Stimulated activated memory B cell treated with anti-CD40 and anti-IgM and Interleukin-4, amounts not matched to agents 10 μg/mL and 1 μg/mL and 100 μg/mL, for 72 hours (primary cell): ENCODE data around the gene POFUT2.

Experiments used
- ATAC-seq: fragments of 150-1000 bp; cut with Tn5 transposase; 2 replicates; pipeline ENCODE4 v1.10.0; 2021
- H3K27ac Mint-ChIP-seq: one replicate; pipeline ENCODE4 v1.8.0; 2022; ENCODE audit warnings: mild to moderate bottlenecking, mixed read lengths
- H3K27me3 Mint-ChIP-seq: one replicate; pipeline ENCODE4 v1.8.0; 2022; ENCODE audit warnings: mixed read lengths
- H3K36me3 Mint-ChIP-seq: one replicate; pipeline ENCODE4 v1.8.0; 2022; ENCODE audit warnings: mixed read lengths
- H3K4me1 Mint-ChIP-seq: one replicate; pipeline ENCODE4 v1.8.0; 2022; ENCODE audit warnings: mixed read lengths
- H3K4me3 Mint-ChIP-seq: one replicate; pipeline ENCODE4 v1.8.0; 2022; ENCODE audit warnings: mild to moderate bottlenecking, moderate library complexity, mixed read lengths
- H3K9me3 Mint-ChIP-seq: one replicate; pipeline ENCODE4 v1.8.0; 2022; ENCODE audit warnings: mixed read lengths

Gene POFUT2

GRCh38 chr21:45286671-45287437 lies 841 bp downstream of the POFUT2 start:
- Mint-ChIP-seq H3K36me3 (peaks cover 22% of the 10 kb centered on the region), H3K9me3 (no peaks in the 10 kb centered on the region), H3K4me3 (peak overlapping the region; percentile 85), H3K4me1 (peaks cover 17% of the 10 kb centered on the region), H3K27me3 (no peaks in the 10 kb centered on the region), H3K27ac (no peak overlapping the region)
- no peak for ATAC-seq

GRCh38 chr21:45285266-45285931 lies 2.3 kb downstream of the POFUT2 start:
- Mint-ChIP-seq H3K4me1 (peaks cover 17% of the 10 kb centered on the region), H3K27ac (no peak overlapping the region), H3K36me3 (peaks cover 36% of the 10 kb centered on the region), H3K9me3 (no peaks in the 10 kb centered on the region), H3K27me3 (no peaks in the 10 kb centered on the region), H3K4me3 (peak overlapping the region; percentile 38)
- ATAC-seq: no peak

- ATAC-seq: no peak
- Mint-ChIP-seq H3K27ac (no peak overlapping the region), H3K4me3 (no peak overlapping the region), H3K9me3 (no peaks in the 10 kb centered on the region), H3K4me1 (peaks cover 17% of the 10 kb centered on the region), H3K36me3 (peaks cover 46% of the 10 kb centered on the region), H3K27me3 (no peaks in the 10 kb centered on the region)
Measured at GRCh38 chr21:45284456-45284741, 3.3 kb downstream of the POFUT2 start.

- peaks cover 47% of the 10 kb centered on the region for H3K36me3 Mint-ChIP-seq
Measured at GRCh38 chr21:45283611-45284455, 3.9 kb downstream of the POFUT2 start.

GRCh38 chr21:45283035-45283610 lies 4.6 kb downstream of the POFUT2 start:
- ATAC-seq: no peak
- no peak overlapping the region for H3K27ac Mint-ChIP-seq
- H3K9me3 Mint-ChIP-seq: no peaks in the 10 kb centered on the region
- H3K27me3 Mint-ChIP-seq: no peaks in the 10 kb centered on the region
- H3K36me3 Mint-ChIP-seq: peaks cover 51% of the 10 kb centered on the region
- H3K4me1 Mint-ChIP-seq: peaks cover 17% of the 10 kb centered on the region
- no peak overlapping the region for H3K4me3 Mint-ChIP-seq

More at GRCh38 chr21:45283611-45284455, 3.9 kb downstream of the POFUT2 start:
- no peaks in the 10 kb centered on the region for H3K9me3 Mint-ChIP-seq
- H3K4me3 Mint-ChIP-seq: no peak overlapping the region
- peaks cover 17% of the 10 kb centered on the region for H3K4me1 Mint-ChIP-seq
- H3K27me3 Mint-ChIP-seq: no peaks in the 10 kb centered on the region
- no peak for ATAC-seq
- no peak overlapping the region for H3K27ac Mint-ChIP-seq

- peaks cover 53% of the 10 kb centered on the region for H3K36me3 Mint-ChIP-seq
- ATAC-seq: no peak
- no peak overlapping the region for H3K4me3 Mint-ChIP-seq
- H3K4me1 Mint-ChIP-seq: peaks cover 11% of the 10 kb centered on the region
- H3K27ac Mint-ChIP-seq: no peak overlapping the region
- no peaks in the 10 kb centered on the region for H3K9me3 Mint-ChIP-seq
- no peaks in the 10 kb centered on the region for H3K27me3 Mint-ChIP-seq
Measured at GRCh38 chr21:45282283-45283034, 5.2 kb downstream of the POFUT2 start.

GRCh38 chr21:45281411-45282282 lies 6.0 kb downstream of the POFUT2 start:
- Mint-ChIP-seq H3K9me3 (no peaks in the 10 kb centered on the region), H3K27me3 (no peaks in the 10 kb centered on the region), H3K36me3 (peaks cover 61% of the 10 kb centered on the region), H3K27ac (no peak overlapping the region), H3K4me3 (no peak overlapping the region), H3K4me1 (peaks cover 11% of the 10 kb centered on the region)
- no peak for ATAC-seq

GRCh38 chr21:45280969-45281368 lies 6.7 kb downstream of the POFUT2 start:
- no peak overlapping the region for H3K27ac Mint-ChIP-seq
- H3K27me3 Mint-ChIP-seq: no peaks in the 10 kb centered on the region
- H3K4me3 Mint-ChIP-seq: no peak overlapping the region
- peaks cover 64% of the 10 kb centered on the region for H3K36me3 Mint-ChIP-seq
- H3K9me3 Mint-ChIP-seq: no peaks in the 10 kb centered on the region
- peaks cover 11% of the 10 kb centered on the region for H3K4me1 Mint-ChIP-seq
- ATAC-seq: no peak

GRCh38 chr21:45280178-45280821 lies 7.4 kb downstream of the POFUT2 start:
- Mint-ChIP-seq H3K9me3 (no peaks in the 10 kb centered on the region), H3K27ac (no peak overlapping the region), H3K4me1 (peaks cover 6% of the 10 kb centered on the region), H3K27me3 (no peaks in the 10 kb centered on the region), H3K36me3 (peaks cover 60% of the 10 kb centered on the region), H3K4me3 (no peak overlapping the region)
- no peak for ATAC-seq

GRCh38 chr21:45279446-45280177 lies 8.1 kb downstream of the POFUT2 start:
- ATAC-seq: no peak
- Mint-ChIP-seq H3K4me3 (no peak overlapping the region), H3K36me3 (peaks cover 53% of the 10 kb centered on the region), H3K27me3 (no peaks in the 10 kb centered on the region), H3K4me1 (no peaks in the 10 kb centered on the region), H3K9me3 (no peaks in the 10 kb centered on the region), H3K27ac (no peak overlapping the region)

GRCh38 chr21:45278156-45278911 lies 9.4 kb downstream of the POFUT2 start:
- H3K4me1 Mint-ChIP-seq: no peaks in the 10 kb centered on the region
- H3K4me3 Mint-ChIP-seq: no peak overlapping the region
- no peak for ATAC-seq
- H3K9me3 Mint-ChIP-seq: no peaks in the 10 kb centered on the region
- no peak overlapping the region for H3K27ac Mint-ChIP-seq
- peaks cover 43% of the 10 kb centered on the region for H3K36me3 Mint-ChIP-seq
- no peaks in the 10 kb centered on the region for H3K27me3 Mint-ChIP-seq

- Mint-ChIP-seq H3K9me3 (no peaks in the 10 kb centered on the region), H3K4me3 (no peak overlapping the region), H3K27ac (no peak overlapping the region), H3K4me1 (no peaks in the 10 kb centered on the region), H3K36me3 (peaks cover 43% of the 10 kb centered on the region), H3K27me3 (no peaks in the 10 kb centered on the region)
- ATAC-seq: no peak
Measured at GRCh38 chr21:45277101-45278045, 10.3 kb downstream of the POFUT2 start.
